Fibroblast of lung (primary cell): ENCODE results near the gene ABCD1. TPM values are rescaled to one million over a fixed set of nuclear protein-coding genes. Genes with fewer than 3 reads are reported as not detected.
"Not testable (repeated sequence)": the region's sequence is repeated elsewhere in the genome, so short reads cannot be mapped to it uniquely, and the experiment has no call there.

Source experiments
- DNase-seq, 2 donors: peaks; one replicate each; pipeline versions ENCODE4 v3.0.0 to v3.0.0-alpha.2; 2010; ENCODE audit warnings: low read depth in 2 of 2
- H2AFZ ChIP-seq: 2 replicates; pipeline ENCODE4 v1.5.1; 2012; ENCODE audit warnings: low read length, control low read depth, inconsistent platforms
- H3K27ac ChIP-seq: 2 replicates; pipeline ENCODE4 v1.5.1; 2011; ENCODE audit warnings: low read length, control low read depth; ENCODE audit not compliant: insufficient read depth
- H3K27me3 ChIP-seq: 2 replicates; pipeline ENCODE4 v1.5.1; 2011; ENCODE audit warnings: mild to moderate bottlenecking, low read length; ENCODE audit not compliant: control insufficient read depth, insufficient read depth
- H3K36me3 ChIP-seq: 2 replicates; pipeline ENCODE4 v1.5.1; 2011; ENCODE audit warnings: low read length; ENCODE audit not compliant: control insufficient read depth, insufficient read depth
- H3K4me1 ChIP-seq: 2 replicates; pipeline ENCODE4 v1.5.1; 2011; ENCODE audit warnings: low read length; ENCODE audit not compliant: control insufficient read depth, insufficient read depth; ENCODE audit errors: extremely low read depth
- H3K4me2 ChIP-seq: 2 replicates; pipeline ENCODE4 v1.5.1; 2011; ENCODE audit warnings: low read length, control low read depth; ENCODE audit not compliant: insufficient read depth; ENCODE audit errors: extremely low read depth
- H3K4me3 ChIP-seq, 4 experiments: fragments of 200-600 bp in 1 of 4; sonication (generic) in 1 of 4; replicated peaks in 1 of 4; 2 replicates each; pipeline ENCODE4 v1.5.1; 2011 to 2016; ENCODE audit warnings: low read length in 4 of 4, low read depth in 3 of 4, mild to moderate bottlenecking in 3 of 4, control low read depth in 2 of 4, inconsistent platforms in 1 of 4, mixed read lengths in 1 of 4; ENCODE audit not compliant: insufficient read depth in 1 of 4; ENCODE audit errors: control extremely low read depth in 1 of 4
- H3K79me2 ChIP-seq: 2 replicates; pipeline ENCODE4 v1.5.1; 2012; ENCODE audit warnings: mild to moderate bottlenecking, low read length, inconsistent platforms; ENCODE audit not compliant: control insufficient read depth, insufficient read depth
- H3K9ac ChIP-seq: 2 replicates; pipeline ENCODE4 v1.5.1; 2011; ENCODE audit warnings: mild to moderate bottlenecking, low read length, control low read depth; ENCODE audit not compliant: insufficient read depth
- H3K9me3 ChIP-seq: 2 replicates; pipeline ENCODE4 v1.5.1; 2012; ENCODE audit warnings: low read depth, low read length; ENCODE audit not compliant: control insufficient read depth, insufficient read depth
- H4K20me1 ChIP-seq: 2 replicates; pipeline ENCODE4 v1.5.1; 2011; ENCODE audit warnings: low read length; ENCODE audit not compliant: control insufficient read depth, insufficient read depth; ENCODE audit errors: extremely low read depth
- EZH2 ChIP-seq: IDR thresholded peaks from 2 replicates; pipeline ENCODE4 v1.5.1; 2012; ENCODE audit warnings: low read length, control low read depth, mild to moderate bottlenecking; ENCODE audit errors: missing control alignments
- polyA plus RNA-seq, 2 donors: library from polyadenylated mRNA; depleted of rRNA in 1 of 2; stranded (reverse) in 1 of 2; unstranded in 1 of 2; fragments of >200 nt; gene quantifications; 2 replicates each; pipeline ENCODE4 v1.2.1, GENCODE V29; 2011 to 2012; ENCODE audit warnings: missing spikeins in 1 of 2
- total RNA-seq: library from RNA; depleted of rRNA; stranded (reverse); fragments of >200 nt; gene quantifications from 2 replicates; pipeline ENCODE4 v1.2.1, GENCODE V29; 2014
- TF ChIP-seq, protein P1 (sequence below), 2 donors: IDR thresholded peaks in 1 of 2; conservative IDR thresholded peaks in 1 of 2; 1 replicate in 1 of 2; 2 replicates in 1 of 2; pipeline ENCODE4 v1.5.1; 2011 to 2012; ENCODE audit warnings: low read length in 2 of 2, control low read depth in 1 of 2, inconsistent platforms in 1 of 2, low read depth in 1 of 2, mild to moderate bottlenecking in 1 of 2

The ABCD1 gene
- total and polyA plus RNA-seq, 2 donors (not counting 1 experiment from before 2014, with no cell fraction given), result 4.0 to 12.7 TPM

DNA sequence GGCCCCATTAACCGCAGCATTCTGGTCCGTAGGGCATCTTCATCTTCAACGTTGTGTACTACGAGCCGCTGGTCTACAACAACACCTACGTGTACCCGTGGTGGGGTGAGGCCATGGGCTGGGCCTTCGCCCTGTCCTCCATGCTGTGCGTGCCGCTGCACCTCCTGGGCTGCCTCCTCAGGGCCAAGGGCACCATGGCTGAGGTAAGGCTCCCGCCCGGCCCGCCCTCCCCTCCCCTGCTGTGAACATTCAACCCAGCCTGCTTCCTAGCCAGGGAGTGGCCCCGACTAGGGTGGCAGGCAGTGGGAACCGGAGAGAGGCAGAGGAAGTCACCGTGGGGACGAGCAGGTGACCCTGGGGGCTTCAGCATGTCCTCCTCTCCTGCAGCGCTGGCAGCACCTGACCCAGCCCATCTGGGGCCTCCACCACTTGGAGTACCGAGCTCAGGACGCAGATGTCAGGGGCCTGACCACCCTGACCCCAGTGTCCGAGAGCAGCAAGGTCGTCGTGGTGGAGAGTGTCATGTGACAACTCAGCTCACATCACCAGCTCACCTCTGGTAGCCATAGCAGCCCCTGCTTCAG is 29.9 kb upstream of the ABCD1 start:
- H3K79me2 ChIP-seq, result no peaks in the 10 kb centered on the region
- H3K4me1 ChIP-seq, result no peaks in the 10 kb centered on the region
- no peak for DNase-seq
- no peak overlapping the region for H2AFZ ChIP-seq
- no peak for TF ChIP-seq EZH2
- TF ChIP-seq, protein P1, sequence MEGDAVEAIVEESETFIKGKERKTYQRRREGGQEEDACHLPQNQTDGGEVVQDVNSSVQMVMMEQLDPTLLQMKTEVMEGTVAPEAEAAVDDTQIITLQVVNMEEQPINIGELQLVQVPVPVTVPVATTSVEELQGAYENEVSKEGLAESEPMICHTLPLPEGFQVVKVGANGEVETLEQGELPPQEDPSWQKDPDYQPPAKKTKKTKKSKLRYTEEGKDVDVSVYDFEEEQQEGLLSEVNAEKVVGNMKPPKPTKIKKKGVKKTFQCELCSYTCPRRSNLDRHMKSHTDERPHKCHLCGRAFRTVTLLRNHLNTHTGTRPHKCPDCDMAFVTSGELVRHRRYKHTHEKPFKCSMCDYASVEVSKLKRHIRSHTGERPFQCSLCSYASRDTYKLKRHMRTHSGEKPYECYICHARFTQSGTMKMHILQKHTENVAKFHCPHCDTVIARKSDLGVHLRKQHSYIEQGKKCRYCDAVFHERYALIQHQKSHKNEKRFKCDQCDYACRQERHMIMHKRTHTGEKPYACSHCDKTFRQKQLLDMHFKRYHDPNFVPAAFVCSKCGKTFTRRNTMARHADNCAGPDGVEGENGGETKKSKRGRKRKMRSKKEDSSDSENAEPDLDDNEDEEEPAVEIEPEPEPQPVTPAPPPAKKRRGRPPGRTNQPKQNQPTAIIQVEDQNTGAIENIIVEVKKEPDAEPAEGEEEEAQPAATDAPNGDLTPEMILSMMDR (conservative IDR thresholded peaks at IDR 0.05 in 1 of 2, IDR thresholded peaks at IDR 0.05 in 1 of 2; ENCODE audit: low read depth in 1 of 2, low read length in 2 of 2), result no peak
- H3K4me2 ChIP-seq, result no peak overlapping the region
- no peaks in the 10 kb centered on the region for H3K36me3 ChIP-seq
- no peaks in the 10 kb centered on the region for H4K20me1 ChIP-seq
- no peak overlapping the region for H3K9ac ChIP-seq
- H3K4me3 ChIP-seq, result no peak overlapping the region
- H3K27ac ChIP-seq, result no peak overlapping the region
- no peaks in the 10 kb centered on the region for H3K9me3 ChIP-seq
- H3K27me3 ChIP-seq, result no peaks in the 10 kb centered on the region

DNA sequence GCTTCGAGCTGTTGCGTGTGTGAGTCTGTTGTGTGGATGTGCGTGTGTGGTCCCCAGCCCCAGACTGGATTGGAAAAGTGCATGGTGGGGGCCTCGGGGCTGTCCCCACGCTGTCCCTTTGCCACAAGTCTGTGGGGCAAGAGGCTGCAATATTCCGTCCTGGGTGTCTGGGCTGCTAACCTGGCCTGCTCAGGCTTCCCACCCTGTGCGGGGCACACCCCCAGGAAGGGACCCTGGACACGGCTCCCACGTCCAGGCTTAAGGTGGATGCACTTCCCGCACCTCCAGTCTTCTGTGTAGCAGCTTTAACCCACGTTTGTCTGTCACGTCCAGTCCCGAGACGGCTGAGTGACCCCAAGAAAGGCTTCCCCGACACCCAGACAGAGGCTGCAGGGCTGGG is 28.6 kb upstream of the ABCD1 start:
- H3K9ac ChIP-seq, result no peak overlapping the region
- H3K27me3 ChIP-seq, result no peaks in the 10 kb centered on the region
- H3K36me3 ChIP-seq, result peaks cover 1% of the 10 kb centered on the region
- H3K9me3 ChIP-seq, result no peaks in the 10 kb centered on the region
- H3K27ac ChIP-seq, result no peak overlapping the region
- TF ChIP-seq EZH2, result no peak
- TF ChIP-seq, protein P1 (conservative IDR thresholded peaks at IDR 0.05 in 1 of 2, IDR thresholded peaks at IDR 0.05 in 1 of 2; ENCODE audit: low read depth in 1 of 2, low read length in 2 of 2), result no peak
- H3K4me3 ChIP-seq, result no peak overlapping the region
- no peaks in the 10 kb centered on the region for H3K4me1 ChIP-seq
- H3K79me2 ChIP-seq, result no peaks in the 10 kb centered on the region
- H3K4me2 ChIP-seq, result no peak overlapping the region
- no peak for DNase-seq
- no peaks in the 10 kb centered on the region for H4K20me1 ChIP-seq
- H2AFZ ChIP-seq, result no peak overlapping the region

DNA sequence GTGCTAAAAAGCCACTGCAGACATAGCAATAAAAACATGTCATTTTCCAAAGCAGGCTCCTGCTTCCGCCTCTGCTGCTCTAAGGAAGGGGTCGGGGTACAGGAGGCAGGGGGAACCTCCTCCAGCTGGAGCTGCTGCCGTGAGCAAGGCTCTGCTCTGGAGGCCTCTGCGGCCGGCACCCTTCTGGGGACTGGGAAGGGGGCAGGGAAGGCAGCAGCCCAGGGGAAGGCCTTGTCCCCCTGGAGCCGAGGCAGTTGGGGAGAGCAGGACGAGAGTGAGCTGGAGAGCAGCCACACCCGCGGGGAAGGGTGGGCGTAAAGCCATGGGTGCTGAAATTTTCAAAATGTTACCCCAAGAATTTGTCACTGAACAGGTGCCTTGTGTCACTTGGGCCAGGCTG is 28.1 kb upstream of the ABCD1 start:
- H4K20me1 ChIP-seq, H3K27ac ChIP-seq: not testable (repeated sequence)

DNA sequence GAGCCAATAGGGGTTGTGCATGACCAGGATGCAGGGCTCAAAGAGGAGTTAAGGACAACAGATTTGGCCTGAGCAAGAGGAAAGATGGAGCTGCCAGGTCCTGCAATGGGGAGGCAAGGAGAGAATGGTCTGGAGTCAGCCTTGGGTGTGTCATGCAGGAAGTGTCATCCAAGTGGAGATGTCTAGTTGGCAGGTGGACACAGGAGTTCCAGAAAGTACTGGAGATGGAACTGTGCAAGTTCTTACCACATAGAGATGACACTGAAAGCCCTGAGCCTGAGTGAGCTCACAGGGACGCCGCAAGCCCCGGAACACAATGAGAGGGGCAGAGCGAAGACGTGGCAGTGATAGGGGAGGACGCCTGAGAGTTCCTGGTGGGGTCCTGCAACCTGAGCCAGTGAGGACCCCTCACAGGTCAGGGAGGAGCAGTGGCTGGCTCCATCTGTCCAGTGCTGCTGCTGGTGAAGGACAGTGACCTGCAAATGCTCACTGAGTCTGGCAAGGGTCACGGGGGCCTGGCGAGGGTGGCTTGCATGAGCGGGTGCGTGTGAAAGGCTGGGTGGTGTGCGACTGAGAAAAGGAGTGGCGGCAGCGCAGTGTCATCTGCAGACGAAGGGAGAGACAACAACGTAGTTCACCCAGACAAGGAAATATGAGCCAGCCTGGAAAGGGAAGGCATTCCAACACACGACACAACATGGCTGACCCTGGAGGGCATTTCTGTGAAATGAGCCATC is 27.5 kb upstream of the ABCD1 start:
- H3K27me3 ChIP-seq, H3K36me3 ChIP-seq, H3K4me3 ChIP-seq, H3K27ac ChIP-seq, H2AFZ ChIP-seq, DNase-seq, H3K9ac ChIP-seq, H3K4me2 ChIP-seq, H3K9me3 ChIP-seq, H3K79me2 ChIP-seq, H3K4me1 ChIP-seq, H4K20me1 ChIP-seq: not testable (repeated sequence)

More for the DNA sequence above, 28.1 kb upstream of the ABCD1 start:
- DNase-seq, H3K4me3 ChIP-seq, H3K9ac ChIP-seq, H3K79me2 ChIP-seq, H3K36me3 ChIP-seq, H3K9me3 ChIP-seq, H3K27me3 ChIP-seq, H3K4me1 ChIP-seq, H2AFZ ChIP-seq, H3K4me2 ChIP-seq: not testable (repeated sequence)
